ENCODE results near the gene PAK5. TPM values are rescaled to one million over a fixed set of nuclear protein-coding genes. Genes with fewer than 3 reads are reported as not detected.

PAK5 gene
- total and polyA plus RNA-seq, 4 donors = 0.02 to 0.17 (median 0.04) TPM; not detected in 1

GRCh38 chr20:9508696-9509178 is 330.1 kb downstream of the PAK5 start:
- no peaks in the 10 kb centered on the region for H3K36me3 ChIP-seq (ENCODE audit: control insufficient read depth in 4 of 4, insufficient read depth in 3 of 4, low read depth in 1 of 4, low read length in 3 of 4)
- DNase-seq (ENCODE audit: low spot score) = no peak
- 5% methylated on average over 30 of the region's 30 CpGs for WGBS
- H3K9me3 ChIP-seq (ENCODE audit: control insufficient read depth in 4 of 4, low read length in 3 of 4) = no peaks in the 10 kb centered on the region
- H3K4me1 ChIP-seq (ENCODE audit: control insufficient read depth in 4 of 4, insufficient read depth in 4 of 4, low read length in 3 of 4) = peaks cover 0 to 2% (median 0%) of the 10 kb centered on the region in 4 donors
- no peak overlapping the region for H3K9ac ChIP-seq (ENCODE audit: low read depth in 1 of 2, low read length in 2 of 2)
- H3K4me3 ChIP-seq (ENCODE audit: low read depth in 1 of 3, low read length in 3 of 3) = no peak overlapping the region
- no peak for TF ChIP-seq ZBTB33 (IDR thresholded peaks at IDR 0.05)
- TF ChIP-seq REST (IDR thresholded peaks at IDR 0.05) = no peak
- TF ChIP-seq ATF3 (IDR thresholded peaks at IDR 0.05) = no peak
- TF ChIP-seq FOXA2 (IDR thresholded peaks at IDR 0.05) = no peak
- no peak for TF ChIP-seq CTCF (IDR thresholded peaks at IDR 0.05; ENCODE audit: low read depth, low read length, missing input control)
- TF ChIP-seq RAD21 (IDR thresholded peaks at IDR 0.05) = no peak
- TF ChIP-seq JUND (IDR thresholded peaks at IDR 0.05) = no peak
- no peak for TF ChIP-seq NR2F2 (IDR thresholded peaks at IDR 0.05)
- TF ChIP-seq RXRA (IDR thresholded peaks at IDR 0.05) = no peak
- no peak for TF ChIP-seq TAF1 (conservative IDR thresholded peaks at IDR 0.05)
- no peak for TF ChIP-seq FOXA1 (IDR thresholded peaks at IDR 0.05)
- TF ChIP-seq HNF4A (conservative IDR thresholded peaks at IDR 0.05) = no peak
- TF ChIP-seq EGR1 (IDR thresholded peaks at IDR 0.05; ENCODE audit: low read depth in 2 of 2) = no peak
- no peak for TF ChIP-seq SP1 (IDR thresholded peaks at IDR 0.05)
- TF ChIP-seq YY1 (IDR thresholded peaks at IDR 0.05) = no peak
- no peak for TF ChIP-seq GABPA (IDR thresholded peaks at IDR 0.05 in 1 of 2, conservative IDR thresholded peaks at IDR 0.05 in 1 of 2)
- TF ChIP-seq MAX (IDR thresholded peaks at IDR 0.05) = no peak
- TF ChIP-seq HNF4G (IDR thresholded peaks at IDR 0.05) = no peak
- H3K27me3 ChIP-seq (ENCODE audit: control insufficient read depth in 4 of 4, insufficient read depth in 4 of 4, low read length in 3 of 4) = peaks cover 2 to 8% (median 7%) of the 10 kb centered on the region in 4 donors
- H3K27ac ChIP-seq (ENCODE audit: low read depth in 1 of 2, low read length in 2 of 2) = no peak overlapping the region
